ENCODE measurements around the gene TRAK2.
A peak's percentile ranks its signal among the peaks of the same experiment; 100 is the strongest.

TRAK2 gene

DNA sequence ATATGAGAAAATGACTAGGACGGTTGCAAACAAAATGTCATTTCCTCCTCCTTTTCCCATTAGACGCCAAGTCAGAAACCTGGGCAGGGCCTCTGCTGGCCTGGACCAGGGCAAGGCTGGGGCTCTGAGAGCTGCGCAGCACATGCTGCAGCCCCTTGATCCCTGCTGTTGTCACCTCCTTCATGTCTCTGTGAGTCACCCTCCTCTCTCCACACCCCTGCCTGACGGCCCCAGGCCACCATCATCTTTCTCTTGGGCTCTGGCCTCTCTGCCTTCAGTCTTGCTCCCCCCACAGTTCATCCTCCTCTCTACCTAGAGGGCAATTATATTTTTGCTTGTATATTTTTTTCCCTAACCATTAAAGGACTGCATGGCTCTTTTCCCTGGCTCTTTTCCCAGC is 104.1 kb downstream of the TRAK2 start:
- no peak overlapping the region for H3K4me3 ChIP-seq (ENCODE audit: low read length)
- TF ChIP-seq, protein P1, sequence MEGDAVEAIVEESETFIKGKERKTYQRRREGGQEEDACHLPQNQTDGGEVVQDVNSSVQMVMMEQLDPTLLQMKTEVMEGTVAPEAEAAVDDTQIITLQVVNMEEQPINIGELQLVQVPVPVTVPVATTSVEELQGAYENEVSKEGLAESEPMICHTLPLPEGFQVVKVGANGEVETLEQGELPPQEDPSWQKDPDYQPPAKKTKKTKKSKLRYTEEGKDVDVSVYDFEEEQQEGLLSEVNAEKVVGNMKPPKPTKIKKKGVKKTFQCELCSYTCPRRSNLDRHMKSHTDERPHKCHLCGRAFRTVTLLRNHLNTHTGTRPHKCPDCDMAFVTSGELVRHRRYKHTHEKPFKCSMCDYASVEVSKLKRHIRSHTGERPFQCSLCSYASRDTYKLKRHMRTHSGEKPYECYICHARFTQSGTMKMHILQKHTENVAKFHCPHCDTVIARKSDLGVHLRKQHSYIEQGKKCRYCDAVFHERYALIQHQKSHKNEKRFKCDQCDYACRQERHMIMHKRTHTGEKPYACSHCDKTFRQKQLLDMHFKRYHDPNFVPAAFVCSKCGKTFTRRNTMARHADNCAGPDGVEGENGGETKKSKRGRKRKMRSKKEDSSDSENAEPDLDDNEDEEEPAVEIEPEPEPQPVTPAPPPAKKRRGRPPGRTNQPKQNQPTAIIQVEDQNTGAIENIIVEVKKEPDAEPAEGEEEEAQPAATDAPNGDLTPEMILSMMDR (conservative IDR thresholded peaks at IDR 0.05; ENCODE audit: low read length), result no peak
- no peak for DNase-seq (ENCODE audit: low read depth)

DNA sequence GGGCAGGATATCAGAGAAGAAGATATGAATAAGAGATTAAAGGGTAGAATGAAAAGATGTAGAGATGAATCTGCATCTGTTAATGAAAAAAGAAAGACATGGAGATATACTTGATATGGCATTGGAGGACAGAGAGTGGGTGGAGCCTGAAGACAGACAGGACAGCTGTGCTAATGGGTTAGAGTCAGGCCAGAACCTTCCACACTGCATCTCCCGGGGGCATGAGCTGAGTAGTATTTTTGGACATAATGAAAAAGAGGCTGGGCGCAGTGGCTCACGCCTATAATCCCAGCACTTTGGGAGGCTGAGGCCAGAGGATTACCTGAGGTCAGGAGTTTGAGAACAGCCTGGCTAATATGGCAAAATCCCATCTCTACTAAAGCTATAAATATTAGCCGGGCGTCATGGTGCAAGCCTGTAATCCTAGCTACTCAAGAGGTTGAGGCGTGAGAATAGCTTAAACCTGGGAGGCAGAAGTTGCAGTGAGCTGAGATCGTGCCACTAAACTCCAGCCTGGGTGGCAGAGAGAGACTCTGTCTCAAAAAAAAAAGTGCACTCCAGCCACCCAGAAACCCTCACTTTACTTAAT is 105.5 kb downstream of the TRAK2 start:
- TF ChIP-seq, protein P1 (conservative IDR thresholded peaks at IDR 0.05; ENCODE audit: low read length), result no peak
- H3K4me3 ChIP-seq (ENCODE audit: low read length), result no peak overlapping the region
- no peak for DNase-seq (ENCODE audit: low read depth)

GRCh38 chr2:201344663-201345366 is 106.4 kb downstream of the TRAK2 start:
- TF ChIP-seq, protein P1 (conservative IDR thresholded peaks at IDR 0.05; ENCODE audit: low read length), result peak; percentile 3; the same call in 1 of the 2 replicates
- no peak overlapping the region for H3K4me3 ChIP-seq (ENCODE audit: low read length)
- DNase-seq (ENCODE audit: low read depth), result no peak

DNA sequence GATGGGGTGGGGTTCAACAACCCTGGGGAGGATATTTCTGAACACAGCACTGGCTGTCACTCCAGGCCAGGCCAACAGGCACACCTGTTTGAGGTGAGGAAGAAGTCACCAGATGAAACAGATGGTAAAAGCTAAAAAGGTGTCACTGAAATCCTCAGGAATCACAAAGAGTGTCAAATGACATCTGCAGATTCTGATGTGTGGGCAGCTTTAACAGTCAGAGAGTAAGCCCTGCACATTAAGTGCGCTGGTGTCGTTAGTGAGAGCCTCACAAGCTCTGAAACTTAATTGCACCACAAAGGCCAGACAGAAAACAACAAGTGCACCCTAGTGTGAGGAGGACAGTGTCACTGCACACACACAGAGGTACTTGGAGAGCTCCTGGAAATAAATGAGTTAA is 107.7 kb downstream of the TRAK2 start:
- no peak overlapping the region for H3K4me3 ChIP-seq (ENCODE audit: low read length)
- TF ChIP-seq, protein P1 (conservative IDR thresholded peaks at IDR 0.05; ENCODE audit: low read length), result no peak
- no peak for DNase-seq (ENCODE audit: low read depth)

DNA sequence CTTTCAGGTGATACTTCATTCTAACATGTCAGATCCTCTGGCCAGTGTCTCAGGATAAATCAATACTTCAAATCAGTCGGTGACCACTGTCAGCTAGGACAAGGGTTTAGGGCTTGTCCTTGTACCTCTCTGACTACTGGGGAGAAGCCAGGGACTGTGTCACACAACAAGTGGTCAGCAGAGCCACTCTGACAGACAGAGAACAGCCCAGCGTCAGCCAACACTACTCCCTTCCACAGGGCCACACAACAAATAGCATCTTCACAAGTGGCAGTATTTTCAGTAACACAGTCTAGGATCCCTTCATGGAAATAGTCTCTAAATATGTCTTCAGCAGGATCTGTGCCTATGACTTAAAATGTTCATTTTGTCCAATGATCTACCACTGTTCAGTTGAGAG is 108.3 kb downstream of the TRAK2 start:
- TF ChIP-seq, protein P1 (conservative IDR thresholded peaks at IDR 0.05; ENCODE audit: low read length), result no peak
- DNase-seq (ENCODE audit: low read depth), result no peak
- no peak overlapping the region for H3K4me3 ChIP-seq (ENCODE audit: low read length)

- DNase-seq (ENCODE audit: low read depth), result no peak
- H3K4me3 ChIP-seq (ENCODE audit: low read length), result no peak overlapping the region
- TF ChIP-seq, protein P1 (conservative IDR thresholded peaks at IDR 0.05; ENCODE audit: low read length), result no peak
Measured at GRCh38 chr2:201329409-201329808, 121.8 kb downstream of the TRAK2 start.

DNA sequence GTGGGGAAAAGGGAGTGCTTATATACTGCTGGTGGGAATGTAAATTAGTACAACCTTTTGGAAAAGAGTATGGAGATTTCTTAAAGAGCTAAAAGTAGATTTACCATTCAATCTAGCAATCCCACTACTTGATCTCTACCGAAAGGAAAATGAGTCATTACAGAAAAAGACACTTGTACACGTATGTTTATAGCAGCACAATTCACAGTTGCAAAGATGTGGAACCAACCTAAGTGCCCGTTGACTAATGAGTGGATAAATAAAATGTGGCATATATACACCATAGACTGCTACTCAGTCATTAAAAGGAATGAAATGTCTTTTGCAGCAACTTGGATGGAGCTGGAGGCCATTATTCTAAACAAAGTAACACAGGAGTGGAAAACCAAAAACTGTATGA is 123.6 kb downstream of the TRAK2 start:
- H3K4me3 ChIP-seq (ENCODE audit: low read length), result no peak overlapping the region
- no peak for DNase-seq (ENCODE audit: low read depth)
- TF ChIP-seq, protein P1 (conservative IDR thresholded peaks at IDR 0.05; ENCODE audit: low read length), result no peak
